ENCODE measurements around the gene FRMD4A.

Gene FRMD4A

GRCh38 chr10:13652860-13653259 lies 677.9 kb downstream of the FRMD4A start:
- DNase-seq: no peak

- DNase-seq: no peak
These were observed 678.6 kb downstream of the FRMD4A start for GRCh38 chr10:13651969-13652720.

- DNase-seq: no peak
These were observed 679.8 kb downstream of the FRMD4A start for GRCh38 chr10:13650961-13651360.

- no peak for DNase-seq
These were observed 680.7 kb downstream of the FRMD4A start for GRCh38 chr10:13649844-13650520.

- no peak for DNase-seq
These were observed 682.3 kb downstream of the FRMD4A start for GRCh38 chr10:13648425-13648824.

- no peak for DNase-seq
These were observed 685.9 kb downstream of the FRMD4A start for GRCh38 chr10:13644866-13645265.

GRCh38 chr10:13643016-13643415 lies 687.7 kb downstream of the FRMD4A start:
- DNase-seq: no peak

- no peak for DNase-seq
These were observed 688.4 kb downstream of the FRMD4A start for GRCh38 chr10:13642293-13642692.

- DNase-seq: no peak
These were observed 692.8 kb downstream of the FRMD4A start for GRCh38 chr10:13637894-13638293.

GRCh38 chr10:13637303-13637856 lies 693.3 kb downstream of the FRMD4A start:
- DNase-seq: no peak

GRCh38 chr10:13636776-13637175 lies 693.9 kb downstream of the FRMD4A start:
- DNase-seq: no peak

- no peak for DNase-seq
These were observed 696.5 kb downstream of the FRMD4A start for GRCh38 chr10:13634207-13634606.

- DNase-seq: peak; percentile 20
These were observed 697.0 kb downstream of the FRMD4A start for GRCh38 chr10:13633689-13634088.

- DNase-seq: no peak
These were observed 697.8 kb downstream of the FRMD4A start for GRCh38 chr10:13632884-13633440.

- no peak for DNase-seq
These were observed 698.3 kb downstream of the FRMD4A start for GRCh38 chr10:13632440-13632839.

GRCh38 chr10:13631594-13631993 lies 699.1 kb downstream of the FRMD4A start:
- no peak for DNase-seq

GRCh38 chr10:13630231-13630630 lies 700.5 kb downstream of the FRMD4A start:
- no peak for DNase-seq

- no peak for DNase-seq
These were observed 701.6 kb downstream of the FRMD4A start for GRCh38 chr10:13629116-13629515.

GRCh38 chr10:13628661-13629060 lies 702.1 kb downstream of the FRMD4A start:
- no peak for DNase-seq

- DNase-seq: no peak
These were observed 703.0 kb downstream of the FRMD4A start for GRCh38 chr10:13627459-13628310.

- DNase-seq: no peak
These were observed 706.1 kb downstream of the FRMD4A start for GRCh38 chr10:13624630-13625029.

- no peak for DNase-seq
These were observed 708.8 kb downstream of the FRMD4A start for GRCh38 chr10:13621931-13622330.

- no peak for DNase-seq
These were observed 713.6 kb downstream of the FRMD4A start for GRCh38 chr10:13617116-13617515.
